ENCODE measurements around the gene SLC16A8. TPM values are rescaled to one million over a fixed set of nuclear protein-coding genes. Genes with fewer than 3 reads are reported as not detected.

SLC16A8 gene
- total and polyA plus RNA-seq, 10 of the 15 experiments (the other 5 are each of a cell fraction or from before 2014, with no cell fraction given): not detected

- FAIRE-seq (no peak), ATAC-seq (no peak), DNase-seq (ENCODE audit: low read depth, low spot score) (no peak)
- H3K4me1 ChIP-seq (ENCODE audit: control insufficient read depth, insufficient read depth, low read length): no peaks in the 10 kb centered on the region
- H2AFZ ChIP-seq (ENCODE audit: control insufficient read depth, low read depth, low read length): no peak overlapping the region
- H3K9ac ChIP-seq (ENCODE audit: control insufficient read depth, insufficient read depth, low read length): no peak overlapping the region
- H3K9me3 ChIP-seq (replicated peaks; ENCODE audit: control insufficient read depth, insufficient read depth, low read length): no peaks in the 10 kb centered on the region
- no peak overlapping the region for H3K27ac ChIP-seq (ENCODE audit: control insufficient read depth, insufficient read depth)
- POLR2A ChIA-PET: no interaction called here
- CTCF ChIA-PET: interaction anchor here (0.6 to 1.6 kb wide), 6 partner anchors 11 to 522 kb away, joined by 3 to 4 read pairs (median 3); no protein-coding TSS in a partner anchor
- BruUV-seq (replicated peaks): no TSS peak
- no peaks in the 10 kb centered on the region for H3K79me2 ChIP-seq (ENCODE audit: control insufficient read depth, insufficient read depth, low read length)
- no peak overlapping the region for H3K4me3 ChIP-seq
- no peaks in the 10 kb centered on the region for H4K20me1 ChIP-seq (ENCODE audit: control insufficient read depth, insufficient read depth)
- RAD21 ChIA-PET (ENCODE audit: unreplicated experiment): interaction anchor here (0.8 kb wide), 1 partner anchor 59 kb away, joined by 3 read pairs; no protein-coding TSS in a partner anchor
- H3K27me3 ChIP-seq (replicated peaks in 1 of 2; ENCODE audit: control insufficient read depth in 2 of 2, insufficient read depth in 2 of 2, low read length in 1 of 2): no peaks in the 10 kb centered on the region
- intact Hi-C loops (cut with micrococcal nuclease; ENCODE audit: unreplicated experiment) (loop anchor here (10.0 kb wide), 2 partner anchors 102 to 242 kb away; no protein-coding TSS in a partner anchor), in situ Hi-C loops (cut with MboI) (no loop called here)
- no peak overlapping the region for H3K4me2 ChIP-seq (ENCODE audit: control insufficient read depth, insufficient read depth)
- WGBS (ENCODE audit: insufficient coverage, insufficient replicate concordance, low lambda C conversion rate, missing lambda C conversion rate): 84% methylated on average over 22 of the region's 22 CpGs
- SMC1A ChIA-PET (ENCODE audit: uncharacterized antibody, unreplicated experiment): interaction anchor here (0.5 kb wide), 1 partner anchor 69 kb away, joined by 3 read pairs; the partner anchor contains the start of gene PLA2G6
- no peak for TF ChIP-seq HDAC6 (IDR thresholded peaks at IDR 0.05; ENCODE audit: unreplicated experiment)
- no peak for TF ChIP-seq CREM (IDR thresholded peaks at IDR 0.05; ENCODE audit: low read depth)
- no peak for TF ChIP-seq ZNF592 (IDR thresholded peaks at IDR 0.05)
- TF ChIP-seq CEBPB (IDR thresholded peaks at IDR 0.05; ENCODE audit: borderline replicate concordance in 1 of 2, low read depth in 2 of 2, low read length in 2 of 2): no peak
- no peak for TF ChIP-seq MTA3 (IDR thresholded peaks at IDR 0.05; ENCODE audit: borderline replicate concordance, low read length)
- no peak for TF ChIP-seq DPF2 (IDR thresholded peaks at IDR 0.05)
- TF ChIP-seq, protein P1, sequence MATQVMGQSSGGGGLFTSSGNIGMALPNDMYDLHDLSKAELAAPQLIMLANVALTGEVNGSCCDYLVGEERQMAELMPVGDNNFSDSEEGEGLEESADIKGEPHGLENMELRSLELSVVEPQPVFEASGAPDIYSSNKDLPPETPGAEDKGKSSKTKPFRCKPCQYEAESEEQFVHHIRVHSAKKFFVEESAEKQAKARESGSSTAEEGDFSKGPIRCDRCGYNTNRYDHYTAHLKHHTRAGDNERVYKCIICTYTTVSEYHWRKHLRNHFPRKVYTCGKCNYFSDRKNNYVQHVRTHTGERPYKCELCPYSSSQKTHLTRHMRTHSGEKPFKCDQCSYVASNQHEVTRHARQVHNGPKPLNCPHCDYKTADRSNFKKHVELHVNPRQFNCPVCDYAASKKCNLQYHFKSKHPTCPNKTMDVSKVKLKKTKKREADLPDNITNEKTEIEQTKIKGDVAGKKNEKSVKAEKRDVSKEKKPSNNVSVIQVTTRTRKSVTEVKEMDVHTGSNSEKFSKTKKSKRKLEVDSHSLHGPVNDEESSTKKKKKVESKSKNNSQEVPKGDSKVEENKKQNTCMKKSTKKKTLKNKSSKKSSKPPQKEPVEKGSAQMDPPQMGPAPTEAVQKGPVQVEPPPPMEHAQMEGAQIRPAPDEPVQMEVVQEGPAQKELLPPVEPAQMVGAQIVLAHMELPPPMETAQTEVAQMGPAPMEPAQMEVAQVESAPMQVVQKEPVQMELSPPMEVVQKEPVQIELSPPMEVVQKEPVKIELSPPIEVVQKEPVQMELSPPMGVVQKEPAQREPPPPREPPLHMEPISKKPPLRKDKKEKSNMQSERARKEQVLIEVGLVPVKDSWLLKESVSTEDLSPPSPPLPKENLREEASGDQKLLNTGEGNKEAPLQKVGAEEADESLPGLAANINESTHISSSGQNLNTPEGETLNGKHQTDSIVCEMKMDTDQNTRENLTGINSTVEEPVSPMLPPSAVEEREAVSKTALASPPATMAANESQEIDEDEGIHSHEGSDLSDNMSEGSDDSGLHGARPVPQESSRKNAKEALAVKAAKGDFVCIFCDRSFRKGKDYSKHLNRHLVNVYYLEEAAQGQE (IDR thresholded peaks at IDR 0.05; ENCODE audit: low read depth, low read length): no peak
- TF ChIP-seq BACH1 (IDR thresholded peaks at IDR 0.05; ENCODE audit: borderline replicate concordance): no peak
- TF ChIP-seq ZNF207 (IDR thresholded peaks at IDR 0.05; ENCODE audit: borderline replicate concordance): no peak
- H3K36me3 ChIP-seq (ENCODE audit: control insufficient read depth in 2 of 2, insufficient read depth in 2 of 2, low read length in 1 of 2): no peaks in the 10 kb centered on the region; a peak in 1 of 4 replicates
Measured at GRCh38 chr22:38112381-38112780, 28.4 kb upstream of the SLC16A8 start.

All from GM12878 (cell line).